Thyroid gland (tissue), 4 donors: ENCODE measurements around the gene FAM241B. TPM values are rescaled to one million over a fixed set of nuclear protein-coding genes. Genes with fewer than 3 reads are reported as not detected.

Source experiments
- DNase-seq, 2 donors: peaks; one replicate each; pipeline ENCODE4 v3.0.0-alpha.2; 2019
- H3K27ac ChIP-seq, 3 donors: fragments of 200-600 bp; sonication (generic); 1 replicate in 2 of 3; 2 replicates in 1 of 3; pipeline ENCODE4 v1.5.1; 2016 to 2019; ENCODE audit warnings: mild to moderate bottlenecking in 1 of 3, moderate library complexity in 1 of 3
- H3K27me3 ChIP-seq: fragments of 200-600 bp; sonication (generic); one replicate; pipeline ENCODE4 v1.5.1; 2019
- H3K36me3 ChIP-seq, 2 donors: fragments of 200-600 bp; sonication (generic); one replicate each; pipeline ENCODE4 v1.5.1; 2016 to 2019
- H3K4me1 ChIP-seq, 2 donors: fragments of 200-600 bp; sonication (generic); one replicate each; pipeline ENCODE4 v1.5.1; 2017 to 2019
- H3K4me3 ChIP-seq, 3 donors: fragments of 200-600 bp; sonication (generic); replicated peaks in 1 of 3; 1 replicate in 2 of 3; 2 replicates in 1 of 3; pipeline ENCODE4 v1.5.1; 2016; ENCODE audit warnings: mild to moderate bottlenecking in 1 of 3
- H3K9me3 ChIP-seq: fragments of 200-600 bp; sonication (generic); one replicate; pipeline ENCODE4 v1.5.1; 2017
- POLR2A ChIP-seq, 2 donors: fragments of 450-650 bp; IDR thresholded peaks; one replicate each; pipeline ENCODE4 v1.6.1; 2017; ENCODE audit warnings: antibody characterized with exemption in 2 of 2, mild to moderate bottlenecking in 2 of 2, moderate library complexity in 1 of 2
- WGBS, 2 donors: methylation state at CpG; one replicate each; pipeline ENCODE4 v1.1.5; 2017; 5-methylcytosine and 5-hydroxymethylcytosine counted together
- intact Hi-C: fragments of 100-400 bp; cut with DNase I; formaldehyde crosslinking; loops from one replicate; pipeline ENCODE4 v1.15.1; 2023
- total RNA-seq, 4 donors: library from RNA; depleted of rRNA; stranded (reverse); fragments of >200 nt; gene quantifications; one replicate each; pipeline ENCODE4 v1.2.3, GENCODE V29; 2016
- TF ChIP-seq, protein P1 (sequence below), 6 experiments: fragments of 200-600 bp in 3 of 6; fragments of 450-650 bp in 3 of 6; sonication (generic) in 3 of 6; IDR thresholded peaks; one replicate each; pipeline ENCODE4 v1.5.1; 2016 to 2019; ENCODE audit warnings: antibody characterized with exemption in 6 of 6, mild to moderate bottlenecking in 2 of 6, inconsistent platforms in 1 of 6, moderate library complexity in 1 of 6

FAM241B gene
- total RNA-seq, 4 donors from 2014 or later: 2.1 to 7.2 (median 4.6) TPM

DNA sequence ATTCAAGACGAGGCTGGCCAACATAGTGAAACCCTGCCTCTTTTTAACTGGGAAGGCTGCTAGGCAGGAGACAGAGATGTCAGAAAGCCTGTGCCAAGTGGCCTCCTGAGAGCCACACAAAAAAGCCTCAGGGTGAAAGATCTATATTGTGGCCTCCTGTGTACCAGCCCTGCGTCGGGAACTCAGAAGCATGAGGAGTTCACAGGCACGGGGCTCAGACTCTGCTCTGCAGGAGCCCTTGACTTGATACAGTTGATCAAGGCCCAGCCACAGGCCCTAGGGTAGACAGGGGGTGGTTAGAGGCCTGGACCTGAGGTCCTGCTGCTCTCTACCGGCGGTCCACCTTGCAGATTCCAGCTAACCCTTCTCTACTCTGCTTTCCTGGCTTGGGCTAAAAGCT lies 30.2 kb downstream of the FAM241B start:
- intact Hi-C loops: no loop called here
- Histone ChIP-seq H3K4me1 (no peaks in the 10 kb centered on the region), H3K36me3 (no peaks in the 10 kb centered on the region), H3K27ac (no peak overlapping the region), H3K4me3 (no peak overlapping the region), H3K27me3 (no peaks in the 10 kb centered on the region), H3K9me3 (no peaks in the 10 kb centered on the region)
- TF ChIP-seq POLR2A (IDR thresholded peaks at IDR 0.05): no peak
- TF ChIP-seq, protein P1, sequence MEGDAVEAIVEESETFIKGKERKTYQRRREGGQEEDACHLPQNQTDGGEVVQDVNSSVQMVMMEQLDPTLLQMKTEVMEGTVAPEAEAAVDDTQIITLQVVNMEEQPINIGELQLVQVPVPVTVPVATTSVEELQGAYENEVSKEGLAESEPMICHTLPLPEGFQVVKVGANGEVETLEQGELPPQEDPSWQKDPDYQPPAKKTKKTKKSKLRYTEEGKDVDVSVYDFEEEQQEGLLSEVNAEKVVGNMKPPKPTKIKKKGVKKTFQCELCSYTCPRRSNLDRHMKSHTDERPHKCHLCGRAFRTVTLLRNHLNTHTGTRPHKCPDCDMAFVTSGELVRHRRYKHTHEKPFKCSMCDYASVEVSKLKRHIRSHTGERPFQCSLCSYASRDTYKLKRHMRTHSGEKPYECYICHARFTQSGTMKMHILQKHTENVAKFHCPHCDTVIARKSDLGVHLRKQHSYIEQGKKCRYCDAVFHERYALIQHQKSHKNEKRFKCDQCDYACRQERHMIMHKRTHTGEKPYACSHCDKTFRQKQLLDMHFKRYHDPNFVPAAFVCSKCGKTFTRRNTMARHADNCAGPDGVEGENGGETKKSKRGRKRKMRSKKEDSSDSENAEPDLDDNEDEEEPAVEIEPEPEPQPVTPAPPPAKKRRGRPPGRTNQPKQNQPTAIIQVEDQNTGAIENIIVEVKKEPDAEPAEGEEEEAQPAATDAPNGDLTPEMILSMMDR (IDR thresholded peaks at IDR 0.05): no peak
- 98 to 100% methylated on average over 3 to 6 of the region's 6 CpGs for WGBS, 2 donors
- no peak for DNase-seq

DNA sequence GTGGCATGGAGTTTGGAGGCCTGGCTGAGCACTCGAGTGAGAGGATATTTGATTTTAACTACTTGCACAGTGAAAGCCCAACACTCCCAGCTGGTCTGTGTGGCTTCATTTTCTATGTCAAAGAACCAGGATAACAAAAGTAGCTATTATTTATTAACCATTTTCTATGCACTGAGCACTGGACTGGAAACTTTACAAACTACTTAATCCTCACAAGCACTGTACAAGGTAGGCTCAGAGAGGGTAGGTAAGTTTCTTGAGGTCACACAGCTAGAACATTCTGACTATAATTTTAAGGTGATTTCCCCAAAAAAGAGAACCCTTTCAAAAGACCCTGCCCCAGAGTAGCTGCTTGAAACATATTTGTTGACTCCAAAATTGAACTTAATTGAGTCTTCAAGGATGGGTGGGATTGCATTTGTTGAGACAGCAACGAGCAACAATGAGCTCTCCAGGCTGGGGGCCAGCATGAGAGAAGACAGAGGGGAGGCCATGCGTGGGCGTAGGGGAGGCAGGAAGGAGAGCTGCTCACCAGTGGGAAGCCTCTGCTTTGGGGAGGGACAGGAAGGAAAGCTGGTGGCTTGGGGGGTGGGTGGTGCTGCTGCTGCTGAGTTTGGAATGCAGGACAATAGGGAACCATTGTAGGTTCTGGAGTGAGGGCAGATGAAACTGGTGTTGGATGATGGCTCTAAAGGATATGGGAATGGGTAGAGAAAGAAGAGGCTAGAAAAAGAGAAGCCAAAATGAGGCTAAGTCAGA lies 31.5 kb downstream of the FAM241B start:
- H3K27me3 ChIP-seq: no peaks in the 10 kb centered on the region
- H3K36me3 ChIP-seq: no peaks in the 10 kb centered on the region
- TF ChIP-seq POLR2A (IDR thresholded peaks at IDR 0.05): no peak
- TF ChIP-seq, protein P1 (IDR thresholded peaks at IDR 0.05): no peak
- H3K9me3 ChIP-seq: no peaks in the 10 kb centered on the region
- no peak overlapping the region for H3K4me3 ChIP-seq
- no peak for DNase-seq
- 67 to 68% methylated on average over 4 of the region's 4 CpGs for WGBS, 2 donors
- no peaks in the 10 kb centered on the region for H3K4me1 ChIP-seq
- H3K27ac ChIP-seq: no peak overlapping the region
- intact Hi-C loops: no loop called here

DNA sequence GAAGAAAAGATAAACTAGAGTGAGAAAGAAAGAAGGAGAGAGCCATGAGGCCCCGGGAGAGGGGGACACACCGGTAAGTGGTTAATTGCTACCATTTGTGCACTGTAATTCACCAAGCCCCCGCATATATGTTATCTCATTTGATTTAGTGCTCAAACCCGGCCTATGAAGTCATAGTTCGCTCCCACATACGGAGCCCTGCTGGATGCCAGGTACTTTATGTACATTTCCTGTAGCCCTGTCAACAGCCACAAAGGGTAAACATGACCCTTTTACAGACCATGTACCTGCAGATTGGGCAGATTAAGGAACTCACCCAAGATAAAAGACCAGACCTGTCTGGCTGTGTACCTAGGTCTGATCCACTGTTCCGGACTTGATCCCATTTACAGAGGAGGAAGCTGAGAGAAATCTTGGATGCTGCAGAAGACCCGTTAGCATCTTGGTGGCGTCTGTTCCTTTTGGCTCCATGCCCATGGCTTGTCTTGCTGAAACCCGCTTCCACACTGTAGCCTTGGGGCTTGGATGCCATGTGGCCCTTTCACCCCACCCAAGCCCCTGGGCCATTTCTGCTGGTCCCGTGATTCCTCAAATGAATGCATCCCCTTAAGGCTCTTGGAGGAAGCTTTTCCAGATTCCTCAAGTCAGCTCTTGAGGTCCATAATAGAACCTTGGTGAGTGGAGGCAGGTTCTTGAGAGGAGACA lies 32.3 kb downstream of the FAM241B start:
- Histone ChIP-seq H3K9me3 (no peaks in the 10 kb centered on the region), H3K27ac (no peak overlapping the region), H3K27me3 (no peaks in the 10 kb centered on the region), H3K4me1 (no peaks in the 10 kb centered on the region), H3K36me3 (no peaks in the 10 kb centered on the region), H3K4me3 (no peak overlapping the region)
- TF ChIP-seq POLR2A (IDR thresholded peaks at IDR 0.05): no peak
- TF ChIP-seq, protein P1 (IDR thresholded peaks at IDR 0.05): no peak
- DNase-seq: no peak
- WGBS, 2 donors: 86 to 89% methylated on average over 11 of the region's 11 CpGs
- intact Hi-C loops: no loop called here

DNA sequence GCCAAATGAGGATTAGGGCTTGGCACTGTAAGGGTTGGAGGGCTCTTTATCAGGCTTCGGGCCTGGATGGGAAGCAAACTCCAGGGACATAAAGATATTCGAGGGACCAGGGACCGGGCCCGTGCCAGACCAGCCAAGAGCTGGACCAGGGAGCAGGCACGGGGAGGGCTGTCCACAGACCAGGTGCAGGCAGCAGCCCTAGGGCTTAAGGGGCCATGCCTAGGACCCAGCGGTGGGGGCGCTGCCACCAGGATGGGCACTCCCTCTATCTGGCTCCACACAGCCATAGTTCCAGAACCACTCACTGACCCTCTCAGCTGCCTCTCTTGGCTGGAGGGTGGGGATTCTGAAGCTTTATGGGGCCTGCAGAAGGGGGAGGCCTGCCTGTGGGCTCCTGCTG lies 32.9 kb downstream of the FAM241B start:
- Histone ChIP-seq H3K27ac (no peak overlapping the region), H3K4me1 (no peaks in the 10 kb centered on the region), H3K9me3 (no peaks in the 10 kb centered on the region), H3K27me3 (no peaks in the 10 kb centered on the region), H3K36me3 (no peaks in the 10 kb centered on the region), H3K4me3 (no peak overlapping the region)
- TF ChIP-seq, protein P1 (IDR thresholded peaks at IDR 0.05): no peak
- intact Hi-C loops: no loop called here
- DNase-seq: no peak
- 80 to 88% methylated on average over 6 to 7 of the region's 7 CpGs for WGBS, 2 donors

DNA sequence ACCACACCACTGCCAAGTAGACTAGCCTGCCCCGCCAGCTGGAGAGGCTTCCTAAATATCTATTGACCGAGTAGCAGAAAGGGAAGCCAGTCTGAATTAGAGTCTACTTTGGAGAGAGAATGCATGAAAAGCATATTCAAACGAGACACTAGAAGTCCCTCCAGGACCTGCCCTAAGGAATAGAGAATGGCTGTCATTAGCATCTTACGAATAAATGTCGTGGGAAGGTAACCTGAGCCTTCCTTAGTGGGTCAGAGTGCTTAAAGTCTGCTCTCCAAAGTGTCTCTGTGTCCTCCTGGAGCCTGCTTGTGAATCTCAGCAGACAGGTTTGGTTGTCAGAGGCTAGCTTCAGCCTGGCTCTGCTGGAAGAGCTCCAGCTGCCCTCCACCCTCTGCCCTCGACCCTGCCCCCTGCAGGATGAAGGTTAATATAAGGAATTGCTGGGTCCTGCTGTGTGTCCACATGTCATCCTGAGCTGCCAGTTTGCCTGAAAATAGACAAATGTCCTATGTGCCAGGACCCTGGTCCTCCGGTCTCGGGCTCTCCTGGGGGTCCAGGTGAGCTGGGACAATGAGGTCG lies 33.4 kb downstream of the FAM241B start:
- WGBS, 2 donors: 76 to 77% methylated on average over 7 to 9 of the region's 9 CpGs
- TF ChIP-seq, protein P1 (IDR thresholded peaks at IDR 0.05): no peak
- TF ChIP-seq POLR2A (IDR thresholded peaks at IDR 0.05): no peak
- Histone ChIP-seq H3K27ac (no peak overlapping the region), H3K36me3 (no peaks in the 10 kb centered on the region), H3K4me3 (no peak overlapping the region), H3K27me3 (no peaks in the 10 kb centered on the region), H3K4me1 (no peaks in the 10 kb centered on the region), H3K9me3 (no peaks in the 10 kb centered on the region)
- intact Hi-C loops: no loop called here
- DNase-seq: no peak
